GM23248 (cell line): ENCODE measurements around the gene SOX10.

Source experiments
- EZH2 ChIP-seq: fragments of 200-600 bp; sonication (generic); IDR thresholded peaks from 2 replicates; pipeline ENCODE4 v1.6.1; 2018; ENCODE audit warnings: antibody characterized with exemption, mild to moderate bottlenecking; ENCODE audit not compliant: insufficient read depth, poor library complexity, severe bottlenecking
- EZH2phosphoT487 ChIP-seq: fragments of 200-600 bp; sonication (generic); IDR thresholded peaks from 2 replicates; pipeline ENCODE4 v1.6.1; 2018; ENCODE audit warnings: antibody characterized with exemption, moderate library complexity, mild to moderate bottlenecking, low read depth; ENCODE audit not compliant: insufficient read depth

GRCh38 chr22:37954686-37955085, 29.7 kb downstream of the SOX10 start:
- TF ChIP-seq EZH2phosphoT487 (no peak), EZH2 (no peak)
